GM18498 (cell line): ENCODE measurements around the gene SORCS1.

Experiments used
- ATAC-seq: cut with Tn5 transposase; IDR thresholded peaks from one replicate; pipeline ENCODE4 v1.9.1; 2021; ENCODE audit warnings: mild to moderate bottlenecking, moderate library complexity; ENCODE audit not compliant: unreplicated experiment

Gene SORCS1

GRCh38 chr10:106765241-106765754 lies 399.2 kb downstream of the SORCS1 start:
- no peak for ATAC-seq

GRCh38 chr10:106764360-106764759 lies 400.1 kb downstream of the SORCS1 start:
- no peak for ATAC-seq

DNA sequence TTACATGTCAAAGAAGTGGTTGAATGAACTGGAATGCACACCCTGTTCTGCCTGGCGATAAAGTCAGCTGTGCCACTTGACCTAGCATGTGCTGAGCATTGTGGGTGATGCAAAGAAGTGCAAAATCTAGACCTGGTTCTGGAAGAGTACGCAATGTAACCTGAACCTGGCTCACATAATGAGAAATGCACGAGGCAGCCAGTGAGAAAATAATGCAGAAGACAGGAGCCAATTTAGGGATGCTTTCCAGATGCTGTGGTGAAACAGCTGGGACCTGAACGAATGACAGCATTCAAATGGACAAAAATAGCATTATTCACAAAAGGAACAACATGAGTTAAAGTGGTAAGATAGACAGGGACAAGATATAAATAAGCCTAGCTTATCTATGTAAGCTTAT lies 402.6 kb downstream of the SORCS1 start:
- no peak for ATAC-seq

GRCh38 chr10:106757521-106757920 lies 407.0 kb downstream of the SORCS1 start:
- ATAC-seq = no peak

DNA sequence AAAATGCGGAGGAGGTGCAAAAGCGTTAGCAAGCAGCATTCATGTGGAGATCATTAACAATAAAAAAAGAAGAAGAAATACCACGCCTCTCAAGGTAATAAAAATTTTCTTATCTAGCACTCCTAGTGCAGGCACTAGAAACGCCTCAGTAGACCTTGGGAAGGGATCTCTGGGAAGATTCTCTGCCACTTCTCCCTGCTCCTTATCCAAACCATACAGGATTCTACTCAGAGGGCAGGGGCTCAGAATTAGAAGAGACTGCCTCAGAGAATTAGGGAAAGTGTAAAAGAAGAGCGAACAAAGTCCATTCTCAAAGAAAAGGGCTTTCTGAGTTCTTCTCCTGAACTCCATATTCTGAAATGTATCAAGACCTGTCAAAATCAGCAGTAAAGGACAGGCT lies 413.4 kb downstream of the SORCS1 start:
- ATAC-seq = no peak

GRCh38 chr10:106746868-106747267 lies 417.6 kb downstream of the SORCS1 start:
- no peak for ATAC-seq

GRCh38 chr10:106741006-106741530 lies 423.4 kb downstream of the SORCS1 start:
- ATAC-seq = no peak

DNA sequence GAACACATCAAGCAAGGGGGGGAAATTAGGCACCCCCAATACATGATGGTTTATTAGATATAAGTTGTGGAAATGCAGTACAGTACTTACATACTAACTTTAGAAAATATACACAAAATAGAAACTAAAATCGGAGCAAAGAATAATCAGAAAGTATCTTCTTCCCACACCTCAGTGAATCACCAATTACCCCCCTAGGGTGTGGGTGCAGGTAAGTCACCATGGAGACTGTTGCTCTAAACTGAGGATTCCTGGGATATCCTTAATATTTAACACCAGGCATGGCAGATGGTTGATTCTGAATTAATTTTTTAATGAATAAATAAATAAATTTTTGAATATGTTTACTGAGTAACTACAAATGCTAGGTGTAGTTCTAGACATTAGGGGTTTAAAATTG lies 424.4 kb downstream of the SORCS1 start:
- no peak for ATAC-seq

DNA sequence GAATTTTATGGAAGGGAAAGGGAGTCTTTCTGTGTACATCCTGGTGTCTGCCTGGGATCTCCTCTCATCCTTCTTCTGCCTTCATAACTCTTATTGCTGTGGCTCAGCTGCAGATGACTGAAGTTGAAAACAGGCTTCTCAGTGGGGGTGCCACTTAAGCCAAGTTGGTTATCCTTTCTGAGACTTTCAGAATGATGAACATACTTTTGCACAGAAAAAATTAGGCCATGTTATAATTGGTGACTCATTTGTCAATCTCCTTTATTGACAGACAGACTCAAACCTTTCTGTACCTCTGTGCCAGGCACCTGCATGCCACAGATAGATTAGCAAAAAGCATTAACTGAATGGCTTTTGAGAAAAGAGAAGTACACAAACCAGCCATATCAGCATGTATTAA lies 430.3 kb downstream of the SORCS1 start:
- ATAC-seq = no peak

- no peak for ATAC-seq
These were observed 436.3 kb downstream of the SORCS1 start for GRCh38 chr10:106728232-106728631.

GRCh38 chr10:106727170-106727569 lies 437.3 kb downstream of the SORCS1 start:
- no peak for ATAC-seq

DNA sequence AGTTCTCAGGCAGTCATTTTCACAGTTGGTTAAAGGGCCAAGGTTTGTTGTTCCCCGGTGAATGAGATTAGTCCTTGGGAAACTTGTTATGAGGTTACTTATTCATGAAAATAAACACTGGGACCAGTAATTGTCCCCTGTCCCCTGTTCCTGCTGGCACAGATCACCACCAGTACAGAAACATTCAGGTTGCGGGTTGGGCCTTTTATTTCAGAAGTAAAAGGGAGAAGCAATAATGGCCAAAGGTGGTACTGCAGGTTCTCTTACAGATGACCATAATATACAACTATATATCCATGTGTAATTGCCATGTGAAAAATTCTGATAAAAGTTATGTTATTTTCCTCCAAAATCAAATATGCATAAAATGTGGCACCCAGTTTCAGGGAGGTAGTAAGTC lies 442.0 kb downstream of the SORCS1 start:
- no peak for ATAC-seq

DNA sequence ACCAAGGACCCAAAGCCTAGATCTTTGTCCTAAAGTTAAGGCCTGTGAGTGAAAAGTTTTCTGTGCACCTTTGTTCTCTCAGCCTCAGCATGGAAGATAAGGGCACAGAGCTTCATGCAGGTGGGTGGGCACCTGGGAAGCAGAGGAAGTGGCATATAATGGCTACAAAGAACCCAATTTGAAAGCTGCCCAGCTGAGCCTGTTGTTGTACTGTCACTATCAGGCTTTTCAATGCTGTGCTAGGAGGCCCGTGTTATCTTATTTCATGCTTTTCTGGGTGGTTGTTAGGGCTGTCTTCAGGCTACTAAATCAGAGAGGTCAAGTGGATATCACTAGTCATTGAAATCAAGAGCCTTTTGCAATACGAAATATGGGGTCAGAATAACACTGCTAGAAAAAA lies 443.8 kb downstream of the SORCS1 start:
- no peak for ATAC-seq

- no peak for ATAC-seq
These were observed 448.1 kb downstream of the SORCS1 start for GRCh38 chr10:106716381-106716780.

DNA sequence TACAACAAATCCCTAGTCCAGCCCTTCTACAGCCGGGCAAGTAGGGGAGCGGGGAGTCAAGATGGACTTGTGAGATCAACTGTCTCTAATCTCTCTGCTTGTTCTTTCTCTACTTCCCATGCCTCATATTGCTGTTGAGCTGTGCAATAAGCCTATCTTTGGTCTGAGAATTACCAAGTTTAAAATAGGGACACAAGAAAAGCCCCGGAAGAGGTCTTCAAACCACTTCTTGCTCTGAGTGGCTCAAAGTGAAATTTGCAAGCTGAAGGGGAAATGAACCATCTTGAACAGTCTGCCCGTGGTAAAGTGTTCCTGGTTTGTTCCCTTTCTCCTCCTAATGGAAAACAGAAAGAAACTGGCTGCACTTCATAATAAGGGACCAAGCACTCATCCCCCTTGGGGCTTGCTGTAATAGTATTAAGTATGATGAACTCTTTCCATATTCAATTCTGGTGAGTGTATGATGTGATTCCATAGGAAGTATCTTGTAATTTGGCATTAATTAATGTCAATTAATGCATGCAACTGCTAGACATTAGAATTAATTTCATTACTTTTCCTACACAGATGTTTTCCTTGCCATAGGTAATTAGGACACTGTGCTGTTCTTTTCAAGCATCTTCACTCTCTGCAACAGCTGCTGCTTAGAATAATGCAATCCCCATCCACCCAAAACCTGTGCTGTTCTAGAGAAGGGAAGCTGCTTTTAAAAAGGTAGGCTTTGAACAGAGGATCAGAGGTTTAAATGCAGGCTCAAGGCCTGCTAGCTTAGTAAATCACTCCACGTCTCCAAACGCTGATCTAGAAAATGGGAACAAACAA lies 449.6 kb downstream of the SORCS1 start:
- no peak for ATAC-seq

DNA sequence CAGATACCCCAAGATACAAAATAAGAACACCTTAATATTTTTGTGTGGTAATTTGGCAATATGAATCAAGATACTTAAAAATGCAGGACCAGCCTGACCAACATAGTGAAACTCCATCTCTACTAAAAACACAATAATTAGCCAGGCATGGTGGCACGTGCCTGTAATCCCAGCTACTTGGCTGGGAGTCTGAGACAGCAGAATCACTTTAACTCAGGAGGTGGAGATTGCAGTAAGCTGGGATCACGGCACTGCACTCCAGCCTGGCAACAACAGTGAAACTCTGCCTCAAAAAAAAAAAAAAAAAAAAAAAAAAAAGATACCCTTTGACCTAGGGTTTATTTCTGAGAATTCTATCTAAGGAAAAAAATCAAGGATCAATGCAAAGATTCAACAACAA lies 450.7 kb downstream of the SORCS1 start:
- no peak for ATAC-seq

- no peak for ATAC-seq
These were observed 451.5 kb downstream of the SORCS1 start for GRCh38 chr10:106712988-106713387.

DNA sequence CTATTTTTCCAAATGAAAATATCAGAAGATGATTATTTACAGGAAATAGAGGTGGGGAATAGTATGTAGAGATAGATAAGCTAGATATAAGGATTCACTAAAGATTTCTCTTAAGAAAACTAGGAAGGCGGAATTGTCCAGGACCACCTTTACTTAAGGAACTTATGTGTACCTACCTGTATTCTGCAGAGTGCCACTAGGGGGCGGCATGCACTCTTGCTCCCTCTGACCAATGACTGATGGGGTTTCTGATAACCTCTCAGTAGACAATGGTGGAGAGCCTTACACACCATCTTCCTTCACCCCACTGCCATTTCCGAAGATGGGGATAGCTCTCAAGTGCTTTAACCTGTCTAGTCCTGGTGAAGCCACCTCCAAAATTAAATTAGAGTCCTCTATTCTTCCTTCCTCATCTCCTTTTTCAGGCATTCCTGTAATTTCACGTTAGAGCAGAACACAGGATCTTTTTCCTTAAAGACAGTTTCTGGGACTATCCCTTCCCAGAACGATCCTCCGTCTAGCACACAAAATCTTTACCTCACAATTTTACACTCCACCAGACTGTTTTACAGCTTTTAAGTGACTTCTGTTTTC lies 453.1 kb downstream of the SORCS1 start:
- ATAC-seq = peak; percentile 79

DNA sequence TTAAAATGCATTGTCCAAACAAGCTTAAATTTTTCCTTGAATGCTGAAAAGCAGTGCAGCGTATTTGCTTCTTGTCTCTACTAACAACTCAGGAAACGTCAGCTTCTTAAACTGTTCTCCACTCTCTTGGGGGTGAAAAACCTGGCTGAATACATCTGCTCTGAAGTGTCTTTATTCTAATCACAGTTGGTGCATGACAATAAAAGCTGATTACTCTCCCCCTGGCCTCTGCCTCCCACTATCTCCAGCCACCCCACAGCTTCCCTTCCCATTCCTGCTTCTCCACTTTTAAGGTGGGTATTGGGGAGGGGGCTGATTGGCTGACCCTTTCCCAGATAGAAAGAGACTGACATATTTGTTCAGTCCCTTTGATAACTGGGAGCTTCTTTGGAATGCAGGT lies 456.0 kb downstream of the SORCS1 start:
- no peak for ATAC-seq

- ATAC-seq = no peak
These were observed 456.8 kb downstream of the SORCS1 start for GRCh38 chr10:106707657-106708056.

DNA sequence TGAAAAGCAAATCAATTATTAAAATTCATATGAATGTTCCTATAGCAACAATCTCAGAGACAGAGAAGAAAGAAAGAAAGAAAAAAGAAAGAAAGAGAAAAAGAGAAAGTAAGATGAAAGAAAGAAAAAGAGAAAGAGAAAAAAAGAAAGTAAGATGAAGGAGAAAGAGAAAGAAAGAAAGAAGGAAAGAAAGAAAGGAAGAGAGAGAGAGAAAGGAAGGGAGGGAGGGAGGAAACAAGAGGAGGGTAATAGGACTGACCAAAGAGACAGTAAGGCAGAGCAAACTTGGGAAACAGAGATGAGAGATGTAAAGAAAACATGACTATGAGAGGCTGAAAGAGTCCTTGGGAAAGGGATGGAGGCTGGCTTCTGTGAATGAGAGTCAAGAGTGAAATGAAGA lies 458.4 kb downstream of the SORCS1 start:
- ATAC-seq = no peak

- ATAC-seq = peak; percentile 81
These were observed 458.8 kb downstream of the SORCS1 start for GRCh38 chr10:106705681-106706100.
